KOPT-K1 (cell line): Measurements from ENCODE around the gene PRKAB2.
"Not testable (repeated sequence)": the region's sequence is repeated elsewhere in the genome, so short reads cannot be mapped to it uniquely, and the experiment has no call there.

Source experiments
- H3K27ac ChIP-seq: fragments of 200-600 bp; sonication (generic); 2 replicates; pipeline ENCODE4 v1.5.1; 2016; ENCODE audit warnings: antibody characterized with exemption, mild to moderate bottlenecking, low read depth, low read length; ENCODE audit not compliant: poor library complexity, severe bottlenecking
- H3K36me3 ChIP-seq: fragments of 200-600 bp; sonication (generic); 2 replicates; pipeline ENCODE4 v1.5.1; 2017; ENCODE audit warnings: antibody characterized with exemption, mild to moderate bottlenecking, low read length, moderate library complexity; ENCODE audit not compliant: insufficient read depth
- H3K9me3 ChIP-seq: fragments of 200-600 bp; sonication (generic); 2 replicates; pipeline ENCODE4 v1.5.1; 2017; ENCODE audit warnings: antibody characterized with exemption, low read length, mild to moderate bottlenecking; ENCODE audit not compliant: insufficient read depth, poor library complexity, severe bottlenecking

PRKAB2 gene

DNA sequence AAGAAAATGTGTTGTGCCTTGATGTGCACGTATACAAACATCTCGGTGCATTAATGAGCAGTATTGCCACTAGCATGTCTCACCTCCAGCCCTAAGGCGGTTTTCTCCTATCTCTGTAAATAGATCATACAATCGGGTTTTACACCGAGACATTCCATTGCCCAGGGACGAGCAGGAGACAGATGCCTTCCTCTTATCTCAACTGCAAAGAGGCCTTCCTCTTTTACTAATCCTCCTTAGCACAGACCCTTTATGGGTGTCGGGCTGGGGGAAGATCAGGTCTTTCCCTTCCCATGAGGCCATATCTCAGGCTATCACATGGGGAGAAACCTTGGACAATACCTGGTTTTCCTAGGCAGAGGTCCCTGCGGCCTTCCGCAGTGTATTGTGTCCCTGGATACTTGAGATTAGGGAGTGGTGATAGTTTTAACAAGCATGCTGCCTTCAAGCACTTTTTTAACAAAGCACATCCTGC is 65.8 kb downstream of the PRKAB2 start:
- not testable (repeated sequence) for H3K36me3 ChIP-seq

DNA sequence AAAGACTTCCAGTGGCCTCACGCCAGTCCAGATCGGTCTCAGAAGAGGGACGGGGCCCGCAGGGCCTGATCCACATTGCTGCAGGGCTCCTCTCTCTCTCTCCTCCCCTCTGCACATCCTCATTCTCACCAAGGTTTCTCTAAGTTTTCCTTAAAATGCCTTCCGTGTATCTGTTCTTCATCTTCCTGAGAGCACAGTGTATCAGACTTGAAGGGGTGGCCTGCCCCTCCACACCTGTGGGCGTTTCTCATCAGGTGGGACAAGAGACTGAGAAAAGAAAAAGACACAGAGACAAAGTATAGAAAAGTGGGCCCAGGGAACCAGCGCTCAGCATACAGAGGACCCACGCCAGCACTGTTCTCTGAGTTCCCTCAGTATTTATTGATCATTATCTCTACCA is 66.4 kb downstream of the PRKAB2 start:
- H3K9me3 ChIP-seq = no peaks in the 10 kb centered on the region
- H3K27ac ChIP-seq = no peak overlapping the region
- H3K36me3 ChIP-seq = no peaks in the 10 kb centered on the region

More for the DNA sequence above, 65.8 kb downstream of the PRKAB2 start:
- H3K27ac ChIP-seq, H3K9me3 ChIP-seq: not testable (repeated sequence)
